Measurements from ENCODE around the gene LRMDA.

GRCh38 chr10:75640381-75640780 lies 209.0 kb downstream of the LRMDA start:
- TF ChIP-seq, protein P1, sequence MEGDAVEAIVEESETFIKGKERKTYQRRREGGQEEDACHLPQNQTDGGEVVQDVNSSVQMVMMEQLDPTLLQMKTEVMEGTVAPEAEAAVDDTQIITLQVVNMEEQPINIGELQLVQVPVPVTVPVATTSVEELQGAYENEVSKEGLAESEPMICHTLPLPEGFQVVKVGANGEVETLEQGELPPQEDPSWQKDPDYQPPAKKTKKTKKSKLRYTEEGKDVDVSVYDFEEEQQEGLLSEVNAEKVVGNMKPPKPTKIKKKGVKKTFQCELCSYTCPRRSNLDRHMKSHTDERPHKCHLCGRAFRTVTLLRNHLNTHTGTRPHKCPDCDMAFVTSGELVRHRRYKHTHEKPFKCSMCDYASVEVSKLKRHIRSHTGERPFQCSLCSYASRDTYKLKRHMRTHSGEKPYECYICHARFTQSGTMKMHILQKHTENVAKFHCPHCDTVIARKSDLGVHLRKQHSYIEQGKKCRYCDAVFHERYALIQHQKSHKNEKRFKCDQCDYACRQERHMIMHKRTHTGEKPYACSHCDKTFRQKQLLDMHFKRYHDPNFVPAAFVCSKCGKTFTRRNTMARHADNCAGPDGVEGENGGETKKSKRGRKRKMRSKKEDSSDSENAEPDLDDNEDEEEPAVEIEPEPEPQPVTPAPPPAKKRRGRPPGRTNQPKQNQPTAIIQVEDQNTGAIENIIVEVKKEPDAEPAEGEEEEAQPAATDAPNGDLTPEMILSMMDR (IDR thresholded peaks at IDR 0.05) = no peak
- TF ChIP-seq POLR2A (IDR thresholded peaks at IDR 0.05) = no peak
